HG02798 (cell line): ENCODE data around the gene RPL31.

Experiments
- ATAC-seq: cut with Tn5 transposase; IDR thresholded peaks from one replicate; pipeline ENCODE4 v1.9.1; 2021; ENCODE audit warnings: mild to moderate bottlenecking; ENCODE audit not compliant: unreplicated experiment, poor library complexity

RPL31 gene

GRCh38 chr2:101001691-101002561, at the start of gene RPL31:
TSS of gene RPL31 (plus strand) at chr2:101002289. CDS start at chr2:101002702, 413 bp downstream.
- ATAC-seq = peak; percentile 98

- ATAC-seq = no peak
These were observed 49.6 kb upstream of the RPL31 start for GRCh38 chr2:100952512-100952911.

- ATAC-seq = no peak
These were observed 48.6 kb upstream of the RPL31 start for GRCh38 chr2:100953406-100954043.

GRCh38 chr2:100954044-100954420, 48.1 kb upstream of the RPL31 start:
- ATAC-seq = no peak

GRCh38 chr2:100955226-100955625, 46.9 kb upstream of the RPL31 start:
- no peak for ATAC-seq

- ATAC-seq = no peak
These were observed 46.0 kb upstream of the RPL31 start for GRCh38 chr2:100956081-100956480.

GRCh38 chr2:100957996-100958653, 44.0 kb upstream of the RPL31 start:
- no peak for ATAC-seq

- ATAC-seq = no peak
These were observed 42.7 kb upstream of the RPL31 start for GRCh38 chr2:100959225-100959880.

GRCh38 chr2:100960688-100961087, 41.4 kb upstream of the RPL31 start:
- ATAC-seq = no peak

GRCh38 chr2:100962366-100963025, 39.6 kb upstream of the RPL31 start:
- ATAC-seq = no peak

GRCh38 chr2:100963026-100963375, 39.1 kb upstream of the RPL31 start:
- no peak for ATAC-seq

- no peak for ATAC-seq
These were observed 37.9 kb upstream of the RPL31 start for GRCh38 chr2:100964222-100964621.

GRCh38 chr2:100964681-100965169, 37.4 kb upstream of the RPL31 start:
- ATAC-seq = no peak

- ATAC-seq = no peak
These were observed 36.5 kb upstream of the RPL31 start for GRCh38 chr2:100965596-100965995.

GRCh38 chr2:100967716-100968115, 34.4 kb upstream of the RPL31 start:
- ATAC-seq = no peak

- no peak for ATAC-seq
These were observed 33.6 kb upstream of the RPL31 start for GRCh38 chr2:100968146-100969145.

GRCh38 chr2:100969998-100970397, 32.1 kb upstream of the RPL31 start:
- no peak for ATAC-seq

- ATAC-seq = no peak
These were observed 30.9 kb upstream of the RPL31 start for GRCh38 chr2:100971221-100971620.

- ATAC-seq = no peak
These were observed 29.6 kb upstream of the RPL31 start for GRCh38 chr2:100972452-100972851.
